K562 (cell line): ENCODE data around the gene VEGFA. TPM values are rescaled to one million over a fixed set of nuclear protein-coding genes. Genes with fewer than 3 reads are reported as not detected.

ENCODE experiments used
- ARID4B ChIP-seq: sonication (generic); formaldehyde crosslinking; IDR thresholded peaks from 2 replicates; pipeline ENCODE4 v1.8.0; 2022; ENCODE audit warnings: mild to moderate bottlenecking, missing genetic modification reagents
- CTBP1 ChIP-seq: fragments of 450-650 bp; IDR thresholded peaks from 2 replicates; pipeline ENCODE4 v1.6.1; 2016; ENCODE audit warnings: borderline replicate concordance
- EP400 ChIP-seq: fragments of 450-650 bp; IDR thresholded peaks from 2 replicates; pipeline ENCODE4 v1.6.1; 2017; ENCODE audit warnings: antibody characterized with exemption, mild to moderate bottlenecking, moderate library complexity
- GATAD2A ChIP-seq: fragments of 450-650 bp; IDR thresholded peaks from 2 replicates; pipeline ENCODE4 v1.6.1; 2017
- GMEB1 ChIP-seq: fragments of 250-450 bp; sonication (Bioruptor Pico); IDR thresholded peaks from 2 replicates; pipeline ENCODE4 v1.4.0; 2020; ENCODE audit warnings: mild to moderate bottlenecking
- HIVEP1 ChIP-seq: fragments of 250-450 bp; sonication (Bioruptor Pico); IDR thresholded peaks from 2 replicates; pipeline ENCODE4 v1.4.0; 2020; ENCODE audit warnings: mild to moderate bottlenecking
- LARP7 ChIP-seq: fragments of 450-650 bp; IDR thresholded peaks from 2 replicates; pipeline ENCODE4 v1.6.1; 2016
- MAZ ChIP-seq, 2 experiments: fragments of 450-650 bp in 1 of 2; sonication (generic) in 1 of 2; formaldehyde crosslinking; IDR thresholded peaks in 1 of 2; conservative IDR thresholded peaks in 1 of 2; 2 replicates each; pipeline versions ENCODE4 v1.4.0 to v1.5.0; 2020; ENCODE audit warnings: mild to moderate bottlenecking in 1 of 2, missing genetic modification reagents in 1 of 2
- MIER1 ChIP-seq: fragments of 450-650 bp; IDR thresholded peaks from 2 replicates; pipeline ENCODE4 v1.6.1; 2016; ENCODE audit warnings: antibody characterized with exemption, mild to moderate bottlenecking, low read depth
- OTX1 ChIP-seq: fragments of 450-650 bp; formaldehyde crosslinking; IDR thresholded peaks from 2 replicates; pipeline ENCODE4 v1.4.0; 2022; ENCODE audit warnings: mild to moderate bottlenecking
- PBX2 ChIP-seq, 2 experiments: IDR thresholded peaks in 1 of 2; conservative IDR thresholded peaks in 1 of 2; 2 replicates each; pipeline ENCODE4 v1.6.1; 2016; ENCODE audit warnings: low read depth in 2 of 2, mild to moderate bottlenecking in 1 of 2, missing compliant biosample characterization in 1 of 2, missing genetic modification characterization in 1 of 2, moderate library complexity in 1 of 2
- POLR2B ChIP-seq: fragments of 450-650 bp; IDR thresholded peaks from 2 replicates; pipeline ENCODE4 v1.6.1; 2018; ENCODE audit warnings: low read depth; ENCODE audit not compliant: partially characterized antibody
- ZBTB1 ChIP-seq: sonication (generic); formaldehyde crosslinking; IDR thresholded peaks from 2 replicates; pipeline ENCODE4 v1.8.1; 2023; ENCODE audit warnings: missing genetic modification reagents, low read depth, mild to moderate bottlenecking, borderline replicate concordance
- ZNF133 ChIP-seq: fragments of 250-450 bp; sonication (Bioruptor Pico); IDR thresholded peaks from 2 replicates; pipeline ENCODE4 v1.4.0; 2020; ENCODE audit warnings: mild to moderate bottlenecking
- ZNF395 ChIP-seq: fragments of 200-800 bp; sonication (Bioruptor generic); IDR thresholded peaks from 2 replicates; pipeline ENCODE4 v1.6.1; 2017; ENCODE audit warnings: missing genetic modification characterization, missing compliant biosample characterization
- polyA plus RNA-seq, 8 experiments: library from polyadenylated mRNA; depleted of rRNA in 4 of 8; stranded (reverse) in 5 of 8; unstranded in 3 of 8; fragments of >200 nt; fragmentation: Nextera tagmentation in 2 of 8; fragmentation: Illumina TruSeq in 1 of 8; extraction: Ambion mirVana in 2 of 8; extraction: Trizol in 1 of 8; gene quantifications; 2 replicates each; pipeline versions ENCODE4 v1.2.1 to v1.2.3, GENCODE V29; 2011 to 2014; ENCODE audit warnings: inconsistent platforms in 1 of 8, missing spikeins in 1 of 8
- total RNA-seq, 7 experiments: library from RNA; depleted of rRNA in 6 of 7; stranded (reverse); fragments of >200 nt in 6 of 7; fragmentation: Illumina TruSeq in 2 of 7; extraction: Trizol in 2 of 7; gene quantifications; 2 replicates each; pipeline versions ENCODE4 v1.2.1 to v1.2.3, GENCODE V29; 2011 to 2021; ENCODE audit warnings: low replicate concordance in 1 of 7

Gene VEGFA
- total and polyA plus RNA-seq, 9 of the 15 experiments (the other 6 are each of a cell fraction or from before 2014, with no cell fraction given), result 14.0 to 271 (median 124) TPM

GRCh38 chr6:43773050-43773979 lies 3.3 kb downstream of the VEGFA start (continued):
- TF ChIP-seq PBX2 (CRISPR knock-in tag; IDR thresholded peaks at IDR 0.05; ENCODE audit: low read depth), result 0 out of 2 replicates have a peak, but pooled peaks have one; percentile 4
- TF ChIP-seq PBX2 (tag; conservative IDR thresholded peaks at IDR 0.05; ENCODE audit: low read depth), result no peak; the same call in 1 of the 2 replicates
- TF ChIP-seq EP400, result peak; percentile 67
- peak; percentile 22; the same call in 1 of the 2 replicates for TF ChIP-seq LARP7
- peak; percentile 38; the same call in 1 of the 2 replicates for TF ChIP-seq ZNF395 (CRISPR knock-in tag)
- TF ChIP-seq CTBP1, result peak; percentile 60; the same call in 1 of the 2 replicates
- peak; percentile 67 to 92 for TF ChIP-seq MAZ (CRISPR knock-in tag; conservative IDR thresholded peaks at IDR 0.05 in 1 of 2, IDR thresholded peaks at IDR 0.05 in 1 of 2)
- 0 out of 2 replicates have a peak, but pooled peaks have one; percentile 54 for TF ChIP-seq HIVEP1 (CRISPR knock-in tag)
- peak; percentile 24; the same call in 1 of the 2 replicates for TF ChIP-seq GMEB1 (CRISPR knock-in tag)
- peak; percentile 59; the same call in 1 of the 2 replicates for TF ChIP-seq GATAD2A
- peak; percentile 48; the same call in 1 of the 2 replicates for TF ChIP-seq ARID4B
- TF ChIP-seq ZBTB1 (CRISPR knock-in tag), result no peak
- TF ChIP-seq OTX1, result peak; percentile 61; the same call in 1 of the 2 replicates
- peak; percentile 66 for TF ChIP-seq POLR2B
- TF ChIP-seq MIER1, result no peak
- TF ChIP-seq ZNF133 (CRISPR knock-in tag), result no peak
